ENCODE measurements around the gene FHDC1.
A peak's percentile ranks its signal among the peaks of the same experiment; 100 is the strongest.
"Not testable (repeated sequence)": the region's sequence is repeated elsewhere in the genome, so short reads cannot be mapped to it uniquely, and the experiment has no call there.

Gene FHDC1

GRCh38 chr4:152935631-152936445 is at the start of gene FHDC1:
TSS of gene FHDC1 (plus strand) at chr4:152936323. CDS start at chr4:152943058, 6,735 bp downstream.
- no peak for DNase-seq (ENCODE audit: low spot score)

- no peak for DNase-seq (ENCODE audit: low spot score)
Observed at GRCh38 chr4:152887981-152888380, 48.1 kb upstream of the FHDC1 start.

- no peak for DNase-seq (ENCODE audit: low spot score)
Observed at GRCh38 chr4:152892974-152893373, 43.1 kb upstream of the FHDC1 start.

GRCh38 chr4:152894673-152895072 is 41.5 kb upstream of the FHDC1 start:
- peak; percentile 19 for DNase-seq (ENCODE audit: low spot score)

- DNase-seq (ENCODE audit: low spot score), result no peak
Observed at GRCh38 chr4:152896811-152897210, 39.3 kb upstream of the FHDC1 start.

- DNase-seq (ENCODE audit: low spot score), result not testable (repeated sequence)
Observed at GRCh38 chr4:152898133-152898532, 38.0 kb upstream of the FHDC1 start.

GRCh38 chr4:152898606-152899005 is 37.5 kb upstream of the FHDC1 start:
- DNase-seq (ENCODE audit: low spot score), result no peak

GRCh38 chr4:152900395-152900794 is 35.7 kb upstream of the FHDC1 start:
- DNase-seq (ENCODE audit: low spot score), result no peak

GRCh38 chr4:152901205-152901604 is 34.9 kb upstream of the FHDC1 start:
- DNase-seq (ENCODE audit: low spot score), result no peak

GRCh38 chr4:152903658-152904057 is 32.5 kb upstream of the FHDC1 start:
- DNase-seq (ENCODE audit: low spot score), result no peak

- DNase-seq (ENCODE audit: low spot score), result no peak
Observed at GRCh38 chr4:152909901-152910300, 26.2 kb upstream of the FHDC1 start.

- DNase-seq (ENCODE audit: low spot score), result no peak
Observed at GRCh38 chr4:152910521-152910920, 25.6 kb upstream of the FHDC1 start.

- no peak for DNase-seq (ENCODE audit: low spot score)
Observed at GRCh38 chr4:152917543-152918395, 18.4 kb upstream of the FHDC1 start.

GRCh38 chr4:152919826-152920225 is 16.3 kb upstream of the FHDC1 start:
- no peak for DNase-seq (ENCODE audit: low spot score)

- no peak for DNase-seq (ENCODE audit: low spot score)
Observed at GRCh38 chr4:152920768-152921167, 15.4 kb upstream of the FHDC1 start.

GRCh38 chr4:152921284-152921683 is 14.8 kb upstream of the FHDC1 start:
- DNase-seq (ENCODE audit: low spot score), result no peak

GRCh38 chr4:152925851-152926250 is 10.3 kb upstream of the FHDC1 start:
- DNase-seq (ENCODE audit: low spot score), result no peak

GRCh38 chr4:152926959-152927358 is 9.2 kb upstream of the FHDC1 start:
- DNase-seq (ENCODE audit: low spot score), result no peak

GRCh38 chr4:152927737-152928136 is 8.4 kb upstream of the FHDC1 start:
- no peak for DNase-seq (ENCODE audit: low spot score)

GRCh38 chr4:152928286-152928685 is 7.8 kb upstream of the FHDC1 start:
- DNase-seq (ENCODE audit: low spot score), result no peak

- no peak for DNase-seq (ENCODE audit: low spot score)
Observed at GRCh38 chr4:152929888-152930287, 6.2 kb upstream of the FHDC1 start.

- DNase-seq (ENCODE audit: low spot score), result no peak
Observed at GRCh38 chr4:152935143-152935542, 980 bp upstream of the FHDC1 start.
